ENCODE results near the gene BSG.

BSG gene

GRCh38 chr19:540867-541637 is 31.3 kb upstream of the BSG start:
- DNase-seq = no peak

GRCh38 chr19:541699-542098 is 30.7 kb upstream of the BSG start:
- no peak for DNase-seq

GRCh38 chr19:542173-542866 is 30.1 kb upstream of the BSG start:
- no peak for DNase-seq

GRCh38 chr19:543910-544608 is 28.3 kb upstream of the BSG start, which contains the start of gene GZMM:
TSS of gene GZMM (plus strand) at chr19:544053. CDS start at chr19:544072, 19 bp downstream.
- no peak for DNase-seq

GRCh38 chr19:547117-547516 is 25.3 kb upstream of the BSG start:
- DNase-seq = no peak

- no peak for DNase-seq
Measured at GRCh38 chr19:547836-548720, 24.3 kb upstream of the BSG start.

- DNase-seq = no peak
Measured at GRCh38 chr19:548886-549830, 23.2 kb upstream of the BSG start.

GRCh38 chr19:554817-555216 is 17.6 kb upstream of the BSG start:
- no peak for DNase-seq

- DNase-seq = no peak
Measured at GRCh38 chr19:555474-555808, 17.0 kb upstream of the BSG start.

- no peak for DNase-seq
Measured at GRCh38 chr19:556611-557382, 15.6 kb upstream of the BSG start.

- DNase-seq = no peak
Measured at GRCh38 chr19:558770-559439, 13.5 kb upstream of the BSG start.

- DNase-seq = no peak
Measured at GRCh38 chr19:560121-560520, 12.3 kb upstream of the BSG start.

- DNase-seq = no peak
Measured at GRCh38 chr19:566403-566802, 6.0 kb upstream of the BSG start.

- no peak for DNase-seq
Measured at GRCh38 chr19:566844-567243, 5.6 kb upstream of the BSG start.

GRCh38 chr19:567296-567900 is 5.0 kb upstream of the BSG start:
- no peak for DNase-seq

- no peak for DNase-seq
Measured at GRCh38 chr19:570251-570686, 2.1 kb upstream of the BSG start.

GRCh38 chr19:570937-571565 is 1.3 kb upstream of the BSG start:
- DNase-seq = peak in 1 of 2 experiments; percentile 42

GRCh38 chr19:571566-571974 is 826 bp upstream of the BSG start:
- DNase-seq = no peak

All from NCI-H187 (cell line).